Fibroblast of peridontal ligament (primary cell): ENCODE measurements around the gene CASD1.
A peak's percentile ranks its signal among the peaks of the same experiment; 100 is the strongest.

Experiments used
- DNase-seq: peaks from one replicate; pipeline ENCODE4 v3.0.0-alpha.2; 2010; ENCODE audit errors: extremely low read depth

The CASD1 gene

GRCh38 chr7:94512735-94513564, 3.3 kb downstream of the CASD1 start:
- DNase-seq, result no peak

- no peak for DNase-seq
These were observed 3.9 kb downstream of the CASD1 start for GRCh38 chr7:94513565-94513860.

GRCh38 chr7:94514140-94514889, 4.7 kb downstream of the CASD1 start:
- no peak for DNase-seq

GRCh38 chr7:94514917-94515316, 5.3 kb downstream of the CASD1 start:
- no peak for DNase-seq

- no peak for DNase-seq
These were observed 16.3 kb downstream of the CASD1 start for GRCh38 chr7:94525923-94526322.

- DNase-seq, result peak; percentile 84
These were observed 19.9 kb downstream of the CASD1 start for GRCh38 chr7:94529516-94529915.

GRCh38 chr7:94530109-94530508, 20.5 kb downstream of the CASD1 start:
- DNase-seq, result no peak

GRCh38 chr7:94532676-94533075, 23.1 kb downstream of the CASD1 start:
- DNase-seq, result no peak

- peak; percentile 28 for DNase-seq
These were observed 30.8 kb downstream of the CASD1 start for GRCh38 chr7:94540428-94540827.

GRCh38 chr7:94547126-94547525, 37.5 kb downstream of the CASD1 start:
- no peak for DNase-seq

- no peak for DNase-seq
These were observed 46.4 kb downstream of the CASD1 start for GRCh38 chr7:94556028-94556427.

GRCh38 chr7:94557215-94557614, 47.6 kb downstream of the CASD1 start:
- no peak for DNase-seq

GRCh38 chr7:94559972-94560371, 50.4 kb downstream of the CASD1 start:
- DNase-seq, result no peak

GRCh38 chr7:94561841-94562514, 52.4 kb downstream of the CASD1 start:
- DNase-seq, result peak; percentile 47

GRCh38 chr7:94562525-94562924, 52.9 kb downstream of the CASD1 start:
- peak; percentile 9 for DNase-seq

GRCh38 chr7:94565247-94565894, 55.8 kb downstream of the CASD1 start:
- DNase-seq, result no peak

- no peak for DNase-seq
These were observed 57.8 kb downstream of the CASD1 start for GRCh38 chr7:94567396-94567795.

GRCh38 chr7:94571816-94572215, 62.2 kb downstream of the CASD1 start:
- DNase-seq, result no peak

- DNase-seq, result no peak
These were observed 66.0 kb downstream of the CASD1 start for GRCh38 chr7:94575646-94576045.

- no peak for DNase-seq
These were observed 66.7 kb downstream of the CASD1 start for GRCh38 chr7:94576316-94576715.

- DNase-seq, result no peak
These were observed 67.7 kb downstream of the CASD1 start for GRCh38 chr7:94577357-94577756.

GRCh38 chr7:94578614-94579013, 69.0 kb downstream of the CASD1 start:
- DNase-seq, result no peak
